AG09319 (cell line): ENCODE measurements around the gene APH1B.
"Not testable (repeated sequence)": the region's sequence is repeated elsewhere in the genome, so short reads cannot be mapped to it uniquely, and the experiment has no call there.

ENCODE experiments used
- DNase-seq: peaks from one replicate; pipeline ENCODE4 v3.0.0-alpha.2; 2010; ENCODE audit warnings: low read depth; ENCODE audit errors: extremely low read depth
- TF ChIP-seq, protein P1 (sequence below): IDR thresholded peaks from 2 replicates; pipeline ENCODE4 v1.5.1; 2011; ENCODE audit warnings: low read depth, mild to moderate bottlenecking, inconsistent platforms, low read length, moderate library complexity

The APH1B gene

DNA sequence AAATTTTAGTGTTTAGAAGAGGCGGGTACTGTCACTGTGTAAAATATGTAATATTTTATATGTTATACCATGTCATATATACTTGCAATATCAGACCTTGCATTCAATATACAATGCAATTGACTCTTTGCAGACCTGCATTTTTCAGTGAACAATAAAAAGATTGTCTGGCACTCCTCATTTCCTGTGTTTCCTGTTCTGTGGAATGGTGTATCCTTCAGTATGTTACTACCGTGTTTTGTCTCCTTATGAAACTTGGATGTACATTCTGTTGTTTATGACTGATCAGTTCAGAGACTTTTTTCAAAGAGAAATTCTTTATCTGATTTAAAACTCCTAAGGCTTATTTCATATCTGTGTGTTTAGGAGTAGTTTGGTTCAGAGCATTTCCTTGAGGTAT, 31.5 kb downstream of the APH1B start:
- TF ChIP-seq, protein P1, sequence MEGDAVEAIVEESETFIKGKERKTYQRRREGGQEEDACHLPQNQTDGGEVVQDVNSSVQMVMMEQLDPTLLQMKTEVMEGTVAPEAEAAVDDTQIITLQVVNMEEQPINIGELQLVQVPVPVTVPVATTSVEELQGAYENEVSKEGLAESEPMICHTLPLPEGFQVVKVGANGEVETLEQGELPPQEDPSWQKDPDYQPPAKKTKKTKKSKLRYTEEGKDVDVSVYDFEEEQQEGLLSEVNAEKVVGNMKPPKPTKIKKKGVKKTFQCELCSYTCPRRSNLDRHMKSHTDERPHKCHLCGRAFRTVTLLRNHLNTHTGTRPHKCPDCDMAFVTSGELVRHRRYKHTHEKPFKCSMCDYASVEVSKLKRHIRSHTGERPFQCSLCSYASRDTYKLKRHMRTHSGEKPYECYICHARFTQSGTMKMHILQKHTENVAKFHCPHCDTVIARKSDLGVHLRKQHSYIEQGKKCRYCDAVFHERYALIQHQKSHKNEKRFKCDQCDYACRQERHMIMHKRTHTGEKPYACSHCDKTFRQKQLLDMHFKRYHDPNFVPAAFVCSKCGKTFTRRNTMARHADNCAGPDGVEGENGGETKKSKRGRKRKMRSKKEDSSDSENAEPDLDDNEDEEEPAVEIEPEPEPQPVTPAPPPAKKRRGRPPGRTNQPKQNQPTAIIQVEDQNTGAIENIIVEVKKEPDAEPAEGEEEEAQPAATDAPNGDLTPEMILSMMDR, result no peak
- DNase-seq, result no peak

DNA sequence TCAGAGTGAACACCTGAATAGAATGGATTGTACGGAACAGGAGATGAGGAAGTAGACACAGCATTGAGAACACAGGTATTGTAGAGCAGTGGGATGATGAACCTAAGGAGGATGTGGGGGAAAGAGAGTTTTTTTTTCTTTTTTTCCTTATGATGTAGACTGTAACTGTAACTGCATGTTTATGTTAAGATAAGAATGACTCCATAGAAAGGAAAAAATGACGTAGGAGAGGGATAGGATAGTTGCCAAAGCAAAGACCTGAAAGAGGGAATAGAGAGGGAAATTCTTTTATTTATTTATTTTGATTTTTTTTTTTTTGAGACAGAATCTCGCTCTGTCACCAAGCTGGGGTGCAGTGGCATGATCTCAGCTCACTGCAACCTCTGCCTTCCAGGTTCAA, 33.2 kb downstream of the APH1B start:
- no peak for DNase-seq
- TF ChIP-seq, protein P1, result no peak

DNA sequence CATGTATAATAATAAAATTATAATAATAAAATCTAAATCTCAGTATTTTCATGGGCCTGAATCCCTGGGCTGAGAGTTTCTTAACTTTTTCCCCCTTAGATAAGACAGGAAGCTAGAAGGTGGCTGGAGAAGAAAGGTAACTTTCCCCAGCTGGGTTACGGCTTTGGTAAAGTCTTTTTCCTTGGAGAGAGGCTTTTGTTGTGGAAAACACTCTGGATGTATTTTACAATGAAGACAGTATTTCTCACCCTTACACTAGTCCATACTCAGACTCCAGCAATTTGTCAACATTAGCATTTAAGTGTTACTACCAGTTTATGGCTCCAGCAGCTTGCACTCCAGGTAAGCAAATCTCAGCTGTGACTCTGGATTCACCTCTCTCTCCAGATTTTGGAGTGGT, 34.9 kb downstream of the APH1B start:
- DNase-seq, result no peak
- TF ChIP-seq, protein P1, result no peak

DNA sequence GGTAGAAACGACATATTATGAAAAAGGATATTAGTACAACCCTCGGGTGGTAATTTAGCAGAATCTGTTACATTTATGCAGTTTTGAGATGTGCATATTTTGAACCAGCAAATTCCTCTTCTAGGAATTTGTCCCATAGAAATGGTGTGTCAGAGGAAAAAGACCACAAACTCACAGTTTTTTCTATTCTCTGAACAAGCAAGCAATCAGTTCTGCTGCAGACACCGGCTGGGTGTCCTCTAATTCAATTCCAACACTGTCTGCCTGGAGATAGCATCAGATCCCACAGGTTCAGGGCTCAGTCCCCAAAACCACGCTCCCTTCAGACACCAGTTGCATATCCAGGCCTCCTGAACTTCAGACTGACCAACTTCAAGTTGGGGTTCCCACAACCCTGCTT, 36.4 kb downstream of the APH1B start:
- DNase-seq, result no peak

DNA sequence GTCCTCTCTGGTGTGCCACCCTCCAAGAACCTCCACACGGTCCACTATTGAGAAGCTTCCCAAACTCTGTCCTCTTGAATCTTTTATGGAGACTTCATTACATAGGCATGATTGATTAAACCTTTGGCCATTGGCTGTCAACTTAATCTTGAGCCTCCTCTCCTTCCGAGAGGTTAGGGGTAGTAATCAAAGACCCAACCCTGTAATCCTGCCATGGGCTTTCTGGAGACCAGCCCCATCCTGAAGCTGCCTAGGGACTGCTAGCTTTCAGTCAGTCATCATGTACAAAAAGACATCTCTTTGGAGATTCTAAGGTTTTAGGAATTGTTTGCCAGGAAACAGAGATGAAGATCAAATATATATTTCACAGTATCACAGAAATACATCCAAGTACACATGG, 37.0 kb downstream of the APH1B start:
- no peak for DNase-seq
- TF ChIP-seq, protein P1, result no peak

More for the DNA sequence above, 36.4 kb downstream of the APH1B start:
- TF ChIP-seq, protein P1, result no peak

DNA sequence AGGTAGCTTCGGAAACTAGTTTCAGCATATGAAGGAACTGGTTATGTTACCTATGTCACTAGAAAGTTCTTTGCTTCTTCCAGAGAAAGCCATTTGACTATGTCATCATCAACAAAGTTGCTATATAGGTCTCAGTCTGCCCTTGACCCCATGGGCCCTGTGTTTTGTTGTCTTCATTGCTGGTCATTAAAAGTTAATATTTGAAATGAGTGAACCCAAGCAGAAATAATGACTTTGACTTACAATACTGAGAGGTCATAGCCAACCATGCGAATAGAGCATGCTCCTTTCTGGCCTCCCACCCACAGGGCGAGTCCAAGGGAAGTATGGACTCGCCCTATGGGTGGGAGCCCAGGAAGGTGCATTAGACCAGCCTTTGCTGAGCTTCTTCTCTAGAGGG, 40.9 kb downstream of the APH1B start:
- DNase-seq, result no peak
- TF ChIP-seq, protein P1, result no peak

DNA sequence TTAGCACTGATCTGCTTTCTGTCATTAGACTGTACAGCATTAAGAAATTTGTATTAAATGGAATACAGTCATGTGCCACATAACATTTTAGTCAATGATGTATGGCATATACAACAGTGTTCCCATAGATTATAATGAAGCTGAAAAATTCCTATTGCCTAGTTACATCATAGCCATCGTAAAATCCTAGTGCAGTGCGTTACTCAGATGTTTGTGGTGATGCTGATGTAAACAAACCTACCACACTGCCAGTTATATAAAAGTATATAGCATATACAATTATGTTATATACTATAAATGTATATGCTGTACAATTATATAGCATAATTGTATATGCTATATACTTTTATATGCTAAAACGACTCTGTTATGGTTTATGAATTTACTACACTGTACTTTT, 41.7 kb downstream of the APH1B start:
- no peak for DNase-seq
- TF ChIP-seq, protein P1, result no peak

DNA sequence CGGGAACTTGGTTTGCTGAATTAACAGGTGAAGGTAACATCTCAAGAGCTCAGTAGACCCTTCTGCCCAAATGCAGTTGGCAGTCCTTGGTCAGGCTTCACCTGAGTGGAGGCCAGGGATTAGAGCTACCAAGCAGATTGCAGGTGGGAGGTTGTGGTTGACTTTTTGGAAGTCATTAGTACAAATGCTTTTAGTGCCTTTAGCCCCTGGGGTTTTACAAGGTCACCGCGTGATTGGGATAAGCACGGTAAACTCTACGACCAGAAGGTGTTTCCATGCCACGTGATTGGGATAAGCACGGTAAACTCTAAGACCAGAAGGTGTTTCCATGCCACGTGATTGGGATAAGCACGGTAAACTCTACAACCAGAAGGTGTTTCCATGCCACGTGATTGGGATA, 43.0 kb downstream of the APH1B start:
- not testable (repeated sequence) for DNase-seq

DNA sequence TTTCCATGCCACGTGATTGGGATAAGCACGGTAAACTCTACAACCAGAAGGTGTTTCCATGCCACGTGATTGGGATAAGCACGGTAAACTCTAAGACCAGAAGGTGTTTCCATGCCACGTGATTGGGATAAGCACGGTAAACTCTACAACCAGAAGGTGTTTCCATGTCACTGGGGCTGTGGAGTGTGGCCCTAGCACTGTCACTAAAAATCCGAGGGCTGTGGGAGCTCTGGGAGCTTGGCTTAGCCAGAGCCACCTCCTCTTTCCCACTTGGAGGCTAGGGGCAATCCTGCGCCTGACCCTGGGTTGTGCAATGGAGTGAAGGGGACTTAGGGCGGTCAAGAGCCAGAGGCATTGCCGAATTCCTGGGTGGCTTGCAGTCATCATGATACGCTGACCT, 43.6 kb downstream of the APH1B start:
- not testable (repeated sequence) for DNase-seq
